Measurements from ENCODE around the gene MEGF6. TPM values are rescaled to one million over a fixed set of nuclear protein-coding genes. Genes with fewer than 3 reads are reported as not detected.
A peak's percentile ranks its signal among the peaks of the same experiment; 100 is the strongest.

MEGF6 gene
- total RNA-seq, 1 donor: 85.4 TPM

GRCh38 chr1:3629561-3630160, 18.4 kb upstream of the MEGF6 start:
- peaks cover 5% of the 10 kb centered on the region for H3K4me1 ChIP-seq (ENCODE audit: insufficient read depth, low read length)
- H3K4me3 ChIP-seq (ENCODE audit: insufficient read depth, low read length): no peak overlapping the region
- peaks cover 37% of the 10 kb centered on the region for H3K36me3 ChIP-seq (ENCODE audit: insufficient read depth, low read length)
- H3K27me3 ChIP-seq (ENCODE audit: insufficient read depth, low read length): no peaks in the 10 kb centered on the region
- peak; percentile 29 for DNase-seq (ENCODE audit: insufficient read length, low spot score, missing footprints)
- peaks cover 11% of the 10 kb centered on the region for H3K79me2 ChIP-seq (ENCODE audit: insufficient read depth, low read length)
- H4K20me1 ChIP-seq (ENCODE audit: insufficient read depth, low read length): peaks cover 5% of the 10 kb centered on the region
- H3K9me3 ChIP-seq (ENCODE audit: low read depth, low read length): no peaks in the 10 kb centered on the region
- H3K4me2 ChIP-seq (ENCODE audit: insufficient read depth, low read length): no peak overlapping the region
- H2AFZ ChIP-seq (ENCODE audit: low read length): no peak overlapping the region
- TF ChIP-seq, protein P1, sequence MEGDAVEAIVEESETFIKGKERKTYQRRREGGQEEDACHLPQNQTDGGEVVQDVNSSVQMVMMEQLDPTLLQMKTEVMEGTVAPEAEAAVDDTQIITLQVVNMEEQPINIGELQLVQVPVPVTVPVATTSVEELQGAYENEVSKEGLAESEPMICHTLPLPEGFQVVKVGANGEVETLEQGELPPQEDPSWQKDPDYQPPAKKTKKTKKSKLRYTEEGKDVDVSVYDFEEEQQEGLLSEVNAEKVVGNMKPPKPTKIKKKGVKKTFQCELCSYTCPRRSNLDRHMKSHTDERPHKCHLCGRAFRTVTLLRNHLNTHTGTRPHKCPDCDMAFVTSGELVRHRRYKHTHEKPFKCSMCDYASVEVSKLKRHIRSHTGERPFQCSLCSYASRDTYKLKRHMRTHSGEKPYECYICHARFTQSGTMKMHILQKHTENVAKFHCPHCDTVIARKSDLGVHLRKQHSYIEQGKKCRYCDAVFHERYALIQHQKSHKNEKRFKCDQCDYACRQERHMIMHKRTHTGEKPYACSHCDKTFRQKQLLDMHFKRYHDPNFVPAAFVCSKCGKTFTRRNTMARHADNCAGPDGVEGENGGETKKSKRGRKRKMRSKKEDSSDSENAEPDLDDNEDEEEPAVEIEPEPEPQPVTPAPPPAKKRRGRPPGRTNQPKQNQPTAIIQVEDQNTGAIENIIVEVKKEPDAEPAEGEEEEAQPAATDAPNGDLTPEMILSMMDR (IDR thresholded peaks at IDR 0.05; ENCODE audit: extremely low read depth, low read depth, low read length): no peak
- H3K27ac ChIP-seq (ENCODE audit: low read depth, low read length): no peak overlapping the region

DNA sequence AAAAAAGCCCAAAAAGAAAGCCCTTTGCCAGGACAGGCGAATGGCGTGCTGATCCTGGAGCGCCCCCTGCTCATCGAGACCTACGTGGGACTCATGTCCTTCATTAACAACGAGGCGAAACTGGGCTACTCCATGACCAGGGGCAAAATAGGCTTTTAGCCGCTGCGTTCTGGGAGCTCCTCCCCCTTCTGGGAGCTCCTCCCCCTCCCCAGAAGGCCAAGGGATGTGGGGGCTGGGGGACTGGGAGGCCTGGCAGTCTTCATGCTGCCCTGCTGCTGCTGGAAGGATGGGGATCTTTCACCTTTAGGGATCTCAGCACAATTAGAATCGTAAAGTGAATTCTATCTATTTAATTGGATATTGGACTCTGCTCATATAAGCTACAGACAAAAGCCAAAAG, 17.1 kb upstream of the MEGF6 start:
- TF ChIP-seq, protein P1 (IDR thresholded peaks at IDR 0.05; ENCODE audit: extremely low read depth, low read depth, low read length): no peak
- Histone ChIP-seq H3K27ac (ENCODE audit: low read depth, low read length) (no peak overlapping the region), H3K79me2 (ENCODE audit: insufficient read depth, low read length) (peaks cover 22% of the 10 kb centered on the region), H4K20me1 (ENCODE audit: insufficient read depth, low read length) (peaks cover 5% of the 10 kb centered on the region), H3K36me3 (ENCODE audit: insufficient read depth, low read length) (peaks cover 35% of the 10 kb centered on the region), H3K4me3 (ENCODE audit: insufficient read depth, low read length) (no peak overlapping the region), H3K27me3 (ENCODE audit: insufficient read depth, low read length) (no peaks in the 10 kb centered on the region), H3K9me3 (ENCODE audit: low read depth, low read length) (no peaks in the 10 kb centered on the region), H3K4me1 (ENCODE audit: insufficient read depth, low read length) (peaks cover 13% of the 10 kb centered on the region), H2AFZ (ENCODE audit: low read length) (no peak overlapping the region), H3K4me2 (ENCODE audit: insufficient read depth, low read length) (no peak overlapping the region)
- peak; percentile 48 for DNase-seq (ENCODE audit: insufficient read length, low spot score, missing footprints)

DNA sequence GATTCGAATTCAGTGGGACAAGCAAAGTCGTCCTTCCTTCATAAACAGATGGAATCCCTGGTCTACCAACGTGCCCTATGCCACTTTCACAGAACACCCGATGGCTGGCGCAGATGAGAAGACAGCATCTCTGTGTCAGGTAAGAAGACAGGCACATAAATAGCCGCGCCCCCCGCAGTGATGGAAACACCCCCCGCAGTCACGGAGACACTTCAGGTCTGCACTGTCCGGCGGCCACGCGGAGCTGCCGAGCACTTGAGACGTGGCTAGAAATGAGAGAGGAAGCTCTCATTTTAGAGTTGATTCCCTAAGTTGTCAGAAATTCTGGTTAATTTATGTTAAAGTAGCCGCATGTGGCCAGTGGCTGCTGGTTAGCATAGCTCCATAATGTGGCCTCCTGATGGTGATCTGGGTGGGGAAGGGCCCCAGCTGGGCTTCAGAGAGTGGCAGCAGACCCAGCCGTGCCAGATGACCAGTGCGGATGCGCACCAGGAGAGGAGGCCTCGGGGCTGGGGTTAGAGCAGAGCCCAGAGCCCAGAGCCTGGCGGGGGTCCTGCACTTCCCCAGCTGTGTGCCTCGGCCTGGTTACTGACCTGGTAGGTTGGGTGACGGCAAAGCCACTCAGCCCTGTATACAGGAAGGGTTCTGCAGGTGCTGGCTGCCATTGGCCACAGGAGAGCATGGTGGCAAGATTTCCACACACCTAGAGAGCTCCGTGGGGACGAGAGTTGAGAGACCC, 16.4 kb upstream of the MEGF6 start:
- Histone ChIP-seq H3K27ac (ENCODE audit: low read depth, low read length) (no peak overlapping the region), H3K4me1 (ENCODE audit: insufficient read depth, low read length) (peaks cover 18% of the 10 kb centered on the region), H3K4me3 (ENCODE audit: insufficient read depth, low read length) (no peak overlapping the region), H2AFZ (ENCODE audit: low read length) (no peak overlapping the region), H3K9me3 (ENCODE audit: low read depth, low read length) (no peaks in the 10 kb centered on the region), H3K4me2 (ENCODE audit: insufficient read depth, low read length) (no peak overlapping the region), H3K36me3 (ENCODE audit: insufficient read depth, low read length) (peaks cover 34% of the 10 kb centered on the region), H3K27me3 (ENCODE audit: insufficient read depth, low read length) (no peaks in the 10 kb centered on the region), H3K79me2 (ENCODE audit: insufficient read depth, low read length) (peaks cover 29% of the 10 kb centered on the region), H4K20me1 (ENCODE audit: insufficient read depth, low read length) (peaks cover 5% of the 10 kb centered on the region)
- TF ChIP-seq, protein P1 (IDR thresholded peaks at IDR 0.05; ENCODE audit: extremely low read depth, low read depth, low read length): no peak
- DNase-seq (ENCODE audit: insufficient read length, low spot score, missing footprints): peak; percentile 65

DNA sequence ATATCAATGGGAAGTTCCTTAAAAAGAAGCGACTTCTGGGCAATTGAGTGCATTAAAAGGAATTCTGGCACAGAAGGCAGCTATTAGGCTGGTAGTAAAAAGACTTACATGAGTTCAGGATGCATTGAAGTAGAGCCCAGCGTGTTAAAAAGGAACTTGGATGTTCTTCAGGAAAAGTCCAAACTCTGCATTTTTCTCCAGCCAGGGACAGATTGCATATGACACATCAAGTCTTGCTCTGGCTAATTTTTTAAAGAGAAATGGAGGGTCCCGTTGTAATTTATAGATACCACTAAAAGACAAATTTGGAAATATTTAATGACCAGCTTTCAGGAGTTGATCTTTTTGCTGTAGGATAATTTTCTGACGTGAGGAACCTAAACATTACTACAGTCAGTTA, 14.7 kb upstream of the MEGF6 start:
- Histone ChIP-seq H3K4me2 (ENCODE audit: insufficient read depth, low read length) (peak overlapping the region; percentile 87), H3K79me2 (ENCODE audit: insufficient read depth, low read length) (peaks cover 32% of the 10 kb centered on the region), H4K20me1 (ENCODE audit: insufficient read depth, low read length) (peaks cover 9% of the 10 kb centered on the region), H3K9me3 (ENCODE audit: low read depth, low read length) (no peaks in the 10 kb centered on the region), H2AFZ (ENCODE audit: low read length) (no peak overlapping the region), H3K36me3 (ENCODE audit: insufficient read depth, low read length) (peaks cover 31% of the 10 kb centered on the region), H3K27ac (ENCODE audit: low read depth, low read length) (peak overlapping the region; percentile 5), H3K4me1 (ENCODE audit: insufficient read depth, low read length) (peaks cover 18% of the 10 kb centered on the region), H3K4me3 (ENCODE audit: insufficient read depth, low read length) (peak overlapping the region; percentile 100), H3K27me3 (ENCODE audit: insufficient read depth, low read length) (no peaks in the 10 kb centered on the region)
- TF ChIP-seq, protein P1 (IDR thresholded peaks at IDR 0.05; ENCODE audit: extremely low read depth, low read depth, low read length): no peak
- DNase-seq (ENCODE audit: insufficient read length, low spot score, missing footprints): peak; percentile 68
